Measurements from ENCODE around the gene PTK6. TPM values are rescaled to one million over a fixed set of nuclear protein-coding genes. Genes with fewer than 3 reads are reported as not detected.

The PTK6 gene
- total RNA-seq, 3 donors from 2014 or later (not counting 1 experiment from before 2014, with no cell fraction given), result 0.16 to 0.48 TPM; not detected in 1

- Mint-ChIP-seq H3K9me3 (no peaks in the 10 kb centered on the region), H3K27ac (no peak overlapping the region)
Observed at GRCh38 chr20:63507083-63507743, 30.0 kb downstream of the PTK6 start.

GRCh38 chr20:63505723-63506122 is 31.5 kb downstream of the PTK6 start:
- TF ChIP-seq CTCF (IDR thresholded peaks at IDR 0.05), result no peak
- intact Hi-C loops (cut with micrococcal nuclease), result no loop called here
- no peak overlapping the region for H3K4me3 Mint-ChIP-seq
- ATAC-seq (no peak), DNase-seq (no peak)
- H3K27me3 ChIP-seq (ENCODE audit: control insufficient read depth, insufficient read depth, low read length), result peaks cover under 1% of the 10 kb centered on the region
- no peaks in the 10 kb centered on the region for H3K36me3 Mint-ChIP-seq
- peaks cover 15 to 26% of the 10 kb centered on the region in 2 donors for H3K27me3 Mint-ChIP-seq (ENCODE audit: low read depth in 2 of 2)
- no peaks in the 10 kb centered on the region for H3K36me3 ChIP-seq (ENCODE audit: control insufficient read depth, insufficient read depth, low read length)
- H3K4me1 ChIP-seq (ENCODE audit: control insufficient read depth, insufficient read depth, low read length), result no peaks in the 10 kb centered on the region
- no peaks in the 10 kb centered on the region for H3K9me3 Mint-ChIP-seq
- H3K27ac Mint-ChIP-seq, result no peak overlapping the region
- 74% methylated on average over 12 of the region's 12 CpGs for WGBS (ENCODE audit: insufficient coverage)
- no peaks in the 10 kb centered on the region for H3K4me1 Mint-ChIP-seq
- H3K27ac ChIP-seq (ENCODE audit: low read length), result no peak overlapping the region
- no peak overlapping the region for H3K4me3 ChIP-seq (ENCODE audit: low read length)
- H3K9me3 ChIP-seq (ENCODE audit: control insufficient read depth, insufficient read depth, low read length), result peaks cover 3% of the 10 kb centered on the region

More at GRCh38 chr20:63507083-63507743, 30.0 kb downstream of the PTK6 start:
- intact Hi-C loops (cut with micrococcal nuclease), result no loop called here
- Mint-ChIP-seq H3K4me3 (no peak overlapping the region), H3K4me1 (no peaks in the 10 kb centered on the region), H3K27me3 (ENCODE audit: low read depth in 2 of 2) (peaks cover 16 to 31% of the 10 kb centered on the region in 2 donors), H3K36me3 (no peaks in the 10 kb centered on the region)
- DNase-seq, result no peak
- Histone ChIP-seq H3K9me3 (ENCODE audit: control insufficient read depth, insufficient read depth, low read length) (peaks cover 3% of the 10 kb centered on the region), H3K4me1 (ENCODE audit: control insufficient read depth, insufficient read depth, low read length) (no peaks in the 10 kb centered on the region), H3K36me3 (ENCODE audit: control insufficient read depth, insufficient read depth, low read length) (no peaks in the 10 kb centered on the region), H3K27ac (ENCODE audit: low read length) (no peak overlapping the region), H3K4me3 (ENCODE audit: low read length) (no peak overlapping the region), H3K27me3 (ENCODE audit: control insufficient read depth, insufficient read depth, low read length) (peaks cover 3% of the 10 kb centered on the region)
- 91% methylated on average over 30 of the region's 30 CpGs for WGBS (ENCODE audit: insufficient coverage)
- ATAC-seq, result no peak
- TF ChIP-seq CTCF (IDR thresholded peaks at IDR 0.05), result no peak

- Histone ChIP-seq H3K36me3 (ENCODE audit: control insufficient read depth, insufficient read depth, low read length) (no peaks in the 10 kb centered on the region), H3K27ac (ENCODE audit: low read length) (no peak overlapping the region), H3K27me3 (ENCODE audit: control insufficient read depth, insufficient read depth, low read length) (peaks cover 4% of the 10 kb centered on the region), H3K4me3 (ENCODE audit: low read length) (no peak overlapping the region), H3K9me3 (ENCODE audit: control insufficient read depth, insufficient read depth, low read length) (peaks cover 3% of the 10 kb centered on the region), H3K4me1 (ENCODE audit: control insufficient read depth, insufficient read depth, low read length) (no peaks in the 10 kb centered on the region)
- Mint-ChIP-seq H3K9me3 (no peaks in the 10 kb centered on the region), H3K27ac (no peak overlapping the region), H3K36me3 (no peaks in the 10 kb centered on the region), H3K4me3 (no peak overlapping the region), H3K27me3 (ENCODE audit: low read depth in 2 of 2) (peaks cover 15 to 23% of the 10 kb centered on the region in 2 donors), H3K4me1 (no peaks in the 10 kb centered on the region)
- no peak for TF ChIP-seq CTCF (IDR thresholded peaks at IDR 0.05)
- WGBS (ENCODE audit: insufficient coverage), result 78% methylated on average over 8 of the region's 8 CpGs
- ATAC-seq, result no peak
- DNase-seq, result no peak
- intact Hi-C loops (cut with micrococcal nuclease), result no loop called here
Observed at GRCh38 chr20:63505281-63505680, 31.9 kb downstream of the PTK6 start.

- H3K9me3 Mint-ChIP-seq, result no peaks in the 10 kb centered on the region
- no peak overlapping the region for H3K27ac Mint-ChIP-seq
- Histone ChIP-seq H3K27me3 (ENCODE audit: control insufficient read depth, insufficient read depth, low read length) (peaks cover 10% of the 10 kb centered on the region), H3K36me3 (ENCODE audit: control insufficient read depth, insufficient read depth, low read length) (no peaks in the 10 kb centered on the region), H3K4me1 (ENCODE audit: control insufficient read depth, insufficient read depth, low read length) (peaks cover 2% of the 10 kb centered on the region), H3K9me3 (ENCODE audit: control insufficient read depth, insufficient read depth, low read length) (peaks cover 3% of the 10 kb centered on the region), H3K4me3 (ENCODE audit: low read length) (no peak overlapping the region), H3K27ac (ENCODE audit: low read length) (no peak overlapping the region)
- H3K4me3 Mint-ChIP-seq, result no peak overlapping the region
- H3K4me1 Mint-ChIP-seq, result no peaks in the 10 kb centered on the region
- intact Hi-C loops (cut with micrococcal nuclease), result no loop called here
- no peaks in the 10 kb centered on the region for H3K36me3 Mint-ChIP-seq
- peaks cover 13 to 17% of the 10 kb centered on the region in 2 donors for H3K27me3 Mint-ChIP-seq (ENCODE audit: low read depth in 2 of 2)
- 88% methylated on average over 9 of the region's 9 CpGs for WGBS (ENCODE audit: insufficient coverage)
- ATAC-seq (no peak), DNase-seq (no peak)
- TF ChIP-seq CTCF (IDR thresholded peaks at IDR 0.05), result no peak
Observed at GRCh38 chr20:63504642-63505041, 32.5 kb downstream of the PTK6 start.
